ENCODE measurements around the gene DOCK11. TPM values are rescaled to one million over a fixed set of nuclear protein-coding genes. Genes with fewer than 3 reads are reported as not detected.

Gene DOCK11
- total and polyA plus RNA-seq, 10 of the 15 experiments (the other 5 are each of a cell fraction or from before 2014, with no cell fraction given), result 16.3 to 30.7 (median 19.8) TPM

DNA sequence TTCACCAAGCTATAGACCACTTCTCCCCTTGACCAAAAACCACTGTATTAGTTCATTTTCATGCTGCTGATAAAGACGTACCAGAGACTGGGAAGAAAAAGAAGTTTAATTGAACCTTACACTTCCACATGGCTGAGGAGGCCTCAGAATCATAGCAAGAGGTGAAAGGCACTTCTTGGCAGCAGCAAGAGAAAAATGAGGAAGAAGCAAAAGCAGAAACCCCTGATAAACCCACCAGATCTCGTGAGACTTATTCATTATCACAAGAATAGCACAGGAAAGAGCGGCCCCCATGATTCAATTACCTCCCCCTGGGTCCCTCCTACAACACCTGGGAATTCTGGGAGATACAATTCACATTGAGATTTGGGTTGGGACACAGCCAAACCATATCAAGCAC is 97.8 kb downstream of the DOCK11 start (continued):
- TF ChIP-seq, protein P1, sequence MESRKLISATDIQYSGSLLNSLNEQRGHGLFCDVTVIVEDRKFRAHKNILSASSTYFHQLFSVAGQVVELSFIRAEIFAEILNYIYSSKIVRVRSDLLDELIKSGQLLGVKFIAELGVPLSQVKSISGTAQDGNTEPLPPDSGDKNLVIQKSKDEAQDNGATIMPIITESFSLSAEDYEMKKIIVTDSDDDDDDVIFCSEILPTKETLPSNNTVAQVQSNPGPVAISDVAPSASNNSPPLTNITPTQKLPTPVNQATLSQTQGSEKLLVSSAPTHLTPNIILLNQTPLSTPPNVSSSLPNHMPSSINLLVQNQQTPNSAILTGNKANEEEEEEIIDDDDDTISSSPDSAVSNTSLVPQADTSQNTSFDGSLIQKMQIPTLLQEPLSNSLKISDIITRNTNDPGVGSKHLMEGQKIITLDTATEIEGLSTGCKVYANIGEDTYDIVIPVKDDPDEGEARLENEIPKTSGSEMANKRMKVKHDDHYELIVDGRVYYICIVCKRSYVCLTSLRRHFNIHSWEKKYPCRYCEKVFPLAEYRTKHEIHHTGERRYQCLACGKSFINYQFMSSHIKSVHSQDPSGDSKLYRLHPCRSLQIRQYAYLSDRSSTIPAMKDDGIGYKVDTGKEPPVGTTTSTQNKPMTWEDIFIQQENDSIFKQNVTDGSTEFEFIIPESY (IDR thresholded peaks at IDR 0.05), result no peak

DNA sequence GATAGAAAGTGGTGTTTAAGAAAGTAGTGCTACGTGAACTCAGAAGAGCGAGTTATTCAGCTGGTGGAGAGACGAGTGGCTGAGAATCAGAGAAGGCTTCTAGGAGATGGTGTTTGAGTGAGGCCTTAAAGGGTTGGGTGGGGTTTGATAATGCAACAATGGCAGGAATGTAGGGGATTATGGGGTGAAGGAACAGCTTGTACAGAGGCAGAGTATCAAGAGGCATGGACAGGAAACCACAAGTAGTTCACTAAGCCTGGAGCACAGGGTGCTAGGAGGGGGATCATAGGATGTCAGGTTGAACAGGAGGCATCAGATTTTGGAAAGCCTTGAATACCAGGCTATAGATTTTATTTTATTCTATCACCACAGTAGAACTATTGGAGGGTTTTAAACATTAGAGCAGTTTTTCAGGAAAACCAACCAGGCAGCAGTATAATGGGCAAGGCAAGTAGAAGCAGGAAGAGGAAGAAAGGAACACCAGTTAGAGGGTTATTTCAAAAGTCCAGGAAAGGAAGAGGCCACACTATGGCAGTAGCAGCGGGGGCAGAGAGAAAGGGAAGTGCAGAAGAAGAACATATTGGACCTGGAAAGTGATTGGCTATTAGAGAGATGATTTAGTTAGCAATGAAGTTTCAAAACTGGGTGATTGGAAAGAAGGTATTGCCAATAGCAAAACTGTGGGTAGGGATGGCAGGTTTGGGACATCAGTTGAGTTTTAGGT is 99.2 kb downstream of the DOCK11 start:
- intact Hi-C loops (cut with micrococcal nuclease; ENCODE audit: unreplicated experiment), result no loop called here
- H3K4me3 ChIP-seq, result no peak overlapping the region
- ChIA-PET POLR2A (no interaction called here), SMC1A (ENCODE audit: uncharacterized antibody, unreplicated experiment) (no interaction called here), RAD21 (ENCODE audit: unreplicated experiment) (no interaction called here), CTCF (interaction anchor here (2.1 kb wide), 1 partner anchor 8 kb away, joined by 11 read pairs; no protein-coding TSS in a partner anchor)
- 0 out of 4 replicates have a peak, but pooled peaks cover 0 to 2% of the 10 kb centered on the region in 2 experiments for H3K36me3 ChIP-seq (ENCODE audit: control insufficient read depth in 2 of 2, insufficient read depth in 2 of 2, low read length in 1 of 2)
- no peak overlapping the region for H3K4me2 ChIP-seq (ENCODE audit: control insufficient read depth, insufficient read depth)
- ATAC-seq (no peak), FAIRE-seq (no peak), DNase-seq (ENCODE audit: low read depth, low spot score) (no peak)
- no peaks in the 10 kb centered on the region for H3K27me3 ChIP-seq (replicated peaks in 1 of 2; ENCODE audit: control insufficient read depth in 2 of 2, insufficient read depth in 2 of 2, low read length in 1 of 2)
- no peak overlapping the region for H3K9ac ChIP-seq (ENCODE audit: control insufficient read depth, insufficient read depth, low read length)
- no peaks in the 10 kb centered on the region for H4K20me1 ChIP-seq (ENCODE audit: control insufficient read depth, insufficient read depth)
- no peaks in the 10 kb centered on the region for H3K79me2 ChIP-seq (ENCODE audit: control insufficient read depth, insufficient read depth, low read length)
- H3K27ac ChIP-seq (ENCODE audit: control insufficient read depth, insufficient read depth), result no peak overlapping the region
- no peak for TF ChIP-seq STAT3 (IDR thresholded peaks at IDR 0.05; ENCODE audit: low read depth, low read length)
- TF ChIP-seq, protein P2, sequence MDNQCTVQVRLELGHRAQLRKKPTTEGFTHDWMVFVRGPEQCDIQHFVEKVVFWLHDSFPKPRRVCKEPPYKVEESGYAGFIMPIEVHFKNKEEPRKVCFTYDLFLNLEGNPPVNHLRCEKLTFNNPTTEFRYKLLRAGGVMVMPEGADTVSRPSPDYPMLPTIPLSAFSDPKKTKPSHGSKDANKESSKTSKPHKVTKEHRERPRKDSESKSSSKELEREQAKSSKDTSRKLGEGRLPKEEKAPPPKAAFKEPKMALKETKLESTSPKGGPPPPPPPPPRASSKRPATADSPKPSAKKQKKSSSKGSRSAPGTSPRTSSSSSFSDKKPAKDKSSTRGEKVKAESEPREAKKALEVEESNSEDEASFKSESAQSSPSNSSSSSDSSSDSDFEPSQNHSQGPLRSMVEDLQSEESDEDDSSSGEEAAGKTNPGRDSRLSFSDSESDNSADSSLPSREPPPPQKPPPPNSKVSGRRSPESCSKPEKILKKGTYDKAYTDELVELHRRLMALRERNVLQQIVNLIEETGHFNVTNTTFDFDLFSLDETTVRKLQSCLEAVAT (IDR thresholded peaks at IDR 0.05), result no peak
- no peak for TF ChIP-seq IKZF2 (IDR thresholded peaks at IDR 0.05)
- no peak for TF ChIP-seq EGR1 (IDR thresholded peaks at IDR 0.05; ENCODE audit: borderline replicate concordance in 1 of 2, low read depth in 2 of 2, low read length in 2 of 2)
- H3K9me3 ChIP-seq (replicated peaks; ENCODE audit: control insufficient read depth, insufficient read depth, low read length), result no peaks in the 10 kb centered on the region
- in situ Hi-C loops (cut with MboI), result no loop called here
- H3K4me1 ChIP-seq (ENCODE audit: control insufficient read depth, insufficient read depth, low read length), result no peaks in the 10 kb centered on the region
- 65% methylated on average over 4 of the region's 4 CpGs for WGBS (ENCODE audit: insufficient coverage, insufficient replicate concordance, low lambda C conversion rate, missing lambda C conversion rate)
- H2AFZ ChIP-seq (ENCODE audit: control insufficient read depth, low read depth, low read length), result no peak overlapping the region
- BruUV-seq (replicated peaks), result TSS peak; percentile 51
